ENCODE data around the gene PLA2G1B. TPM values are rescaled to one million over a fixed set of nuclear protein-coding genes. Genes with fewer than 3 reads are reported as not detected.
A peak's percentile ranks its signal among the peaks of the same experiment; 100 is the strongest.

Gene PLA2G1B
- total RNA-seq, 6 donors from 2014 or later = 10.5 to 412 (median 70.3) TPM

- H3K27ac ChIP-seq = peak overlapping the region; percentile 95 to 98 (median 97)
- TF ChIP-seq CTCF (IDR thresholded peaks at IDR 0.05) (no peak), EP300 (IDR thresholded peaks at IDR 0.05) (no peak), POLR2A (IDR thresholded peaks at IDR 0.05) (no peak), POLR2AphosphoS5 (IDR thresholded peaks at IDR 0.05) (no peak)
- H3K27me3 ChIP-seq = no peaks in the 10 kb centered on the region
- 0 to 1% methylated on average over 14 to 17 of the region's 17 CpGs for WGBS, 2 donors
- H3K36me3 ChIP-seq = no peaks in the 10 kb centered on the region
- ATAC-seq (ENCODE audit: low FRiP score in 2 of 2) (no peak), DNase-seq (peak in 1 of 2 donors; percentile 82)
- peaks cover 5 to 20% (median 9%) of the 10 kb centered on the region in 4 donors for H3K4me1 ChIP-seq
- no peaks in the 10 kb centered on the region for H3K9me3 ChIP-seq
- peak overlapping the region; percentile 45 to 61 (median 58) for H3K4me3 ChIP-seq
These were observed 35.2 kb downstream of the PLA2G1B start for GRCh38 chr12:120292411-120292660.

GRCh38 chr12:120290609-120291305 is 36.8 kb downstream of the PLA2G1B start:
- Histone ChIP-seq H3K27ac (peak overlapping the region; percentile 95 to 98 (median 97)), H3K27me3 (no peaks in the 10 kb centered on the region), H3K9me3 (no peaks in the 10 kb centered on the region), H3K4me1 (peaks cover 5 to 20% (median 9%) of the 10 kb centered on the region in 4 donors), H3K36me3 (no peaks in the 10 kb centered on the region), H3K4me3 (peak overlapping the region in 3 of 4 donors; percentile 28 to 61 (median 35))
- ATAC-seq (ENCODE audit: low FRiP score in 2 of 2) = peak in 1 of 2 donors; percentile 66
- 19 to 27% methylated on average over 18 to 22 of the region's 22 CpGs for WGBS, 2 donors
- peak in 1 of 2 donors; percentile 82 for DNase-seq
- TF ChIP-seq POLR2AphosphoS5 (IDR thresholded peaks at IDR 0.05) (peak in 1 of 2 donors; percentile 37), CTCF (IDR thresholded peaks at IDR 0.05) (no peak), EP300 (IDR thresholded peaks at IDR 0.05) (no peak), POLR2A (IDR thresholded peaks at IDR 0.05) (peak in 1 of 4 donors; percentile 34)

GRCh38 chr12:120287491-120287890 is 40.1 kb downstream of the PLA2G1B start:
- Histone ChIP-seq H3K4me1 (peaks cover 5 to 14% (median 9%) of the 10 kb centered on the region in 4 donors), H3K4me3 (no peak overlapping the region), H3K27ac (peak overlapping the region in 1 of 4 donors; percentile 19), H3K27me3 (no peaks in the 10 kb centered on the region), H3K9me3 (no peaks in the 10 kb centered on the region), H3K36me3 (no peaks in the 10 kb centered on the region)
- no peak for ATAC-seq (ENCODE audit: low FRiP score in 2 of 2)
- no peak for DNase-seq
- 87 to 91% methylated on average over 12 of the region's 12 CpGs for WGBS, 2 donors
- TF ChIP-seq EP300 (IDR thresholded peaks at IDR 0.05) = no peak
- no peak for TF ChIP-seq POLR2AphosphoS5 (IDR thresholded peaks at IDR 0.05)
- no peak for TF ChIP-seq CTCF (IDR thresholded peaks at IDR 0.05)
- no peak for TF ChIP-seq POLR2A (IDR thresholded peaks at IDR 0.05)

- TF ChIP-seq POLR2A (IDR thresholded peaks at IDR 0.05) (no peak), EP300 (IDR thresholded peaks at IDR 0.05) (no peak), POLR2AphosphoS5 (IDR thresholded peaks at IDR 0.05) (no peak)
- Histone ChIP-seq H3K9me3 (no peaks in the 10 kb centered on the region), H3K4me3 (no peak overlapping the region), H3K27me3 (no peaks in the 10 kb centered on the region), H3K36me3 (no peaks in the 10 kb centered on the region), H3K4me1 (peaks cover 5 to 14% (median 9%) of the 10 kb centered on the region in 4 donors), H3K27ac (peak overlapping the region in 1 of 4 donors; percentile 19)
- WGBS, 2 donors = 54 to 59% methylated on average over 6 to 7 of the region's 7 CpGs
- DNase-seq (no peak), ATAC-seq (ENCODE audit: low FRiP score in 2 of 2) (no peak)
These were observed 40.6 kb downstream of the PLA2G1B start for GRCh38 chr12:120286768-120287490.

GRCh38 chr12:120284381-120284780 is 43.2 kb downstream of the PLA2G1B start:
- 70 to 85% methylated on average over 3 of the region's 3 CpGs for WGBS, 2 donors
- Histone ChIP-seq H3K36me3 (no peaks in the 10 kb centered on the region), H3K27ac (no peak overlapping the region), H3K27me3 (no peaks in the 10 kb centered on the region), H3K4me1 (no peaks in the 10 kb centered on the region), H3K9me3 (no peaks in the 10 kb centered on the region), H3K4me3 (no peak overlapping the region)
- no peak for TF ChIP-seq POLR2A (IDR thresholded peaks at IDR 0.05)
- no peak for TF ChIP-seq EP300 (IDR thresholded peaks at IDR 0.05)
- TF ChIP-seq CTCF (IDR thresholded peaks at IDR 0.05) = no peak
- TF ChIP-seq POLR2AphosphoS5 (IDR thresholded peaks at IDR 0.05) = no peak
- no peak for DNase-seq
- no peak for ATAC-seq (ENCODE audit: low FRiP score in 2 of 2)

All from upper lobe of left lung (tissue), 6 donors.